Measurements from ENCODE around the gene CYP1A2. TPM values are rescaled to one million over a fixed set of nuclear protein-coding genes. Genes with fewer than 3 reads are reported as not detected.

CYP1A2 gene
- total RNA-seq, 1 experiment from 2014 or later = not detected

- no peaks in the 10 kb centered on the region for H3K9me3 Mint-ChIP-seq (ENCODE audit: unreplicated experiment)
Measured at GRCh38 chr15:74802862-74803447, 54.3 kb downstream of the CYP1A2 start.

GRCh38 chr15:74804935-74805334 lies 56.3 kb downstream of the CYP1A2 start:
- TF ChIP-seq CTCF (IDR thresholded peaks at IDR 0.05; ENCODE audit: unreplicated experiment) = no peak
- CTCF ChIA-PET = interaction anchor here (0.7 to 2.7 kb wide), 6 partner anchors 12 to 97 kb away, joined by 3 to 14 read pairs (median 3); no protein-coding TSS in a partner anchor
- peaks cover 25% of the 10 kb centered on the region for H3K4me1 Mint-ChIP-seq (ENCODE audit: insufficient read depth, unreplicated experiment)
- H3K27me3 Mint-ChIP-seq (ENCODE audit: insufficient read depth, unreplicated experiment) = no peaks in the 10 kb centered on the region
- no peak overlapping the region for H3K27ac Mint-ChIP-seq (ENCODE audit: low read depth, unreplicated experiment)
- intact Hi-C loops (cut with micrococcal nuclease) = no loop called here
- no TSS peak for BruUV-seq (replicated peaks)
- DNase-seq (ENCODE audit: unreplicated experiment) = no peak
- H3K36me3 Mint-ChIP-seq (ENCODE audit: insufficient read depth, unreplicated experiment) = peaks cover 34% of the 10 kb centered on the region
- no peak overlapping the region for H3K4me3 Mint-ChIP-seq (ENCODE audit: unreplicated experiment)
- POLR2A ChIA-PET = interaction anchor here (1.0 kb wide), 1 partner anchor 12 kb away, joined by 5 read pairs; no protein-coding TSS in a partner anchor
- H3K9me3 Mint-ChIP-seq (ENCODE audit: unreplicated experiment) = no peaks in the 10 kb centered on the region

More at GRCh38 chr15:74802862-74803447, 54.3 kb downstream of the CYP1A2 start:
- H3K4me1 Mint-ChIP-seq (ENCODE audit: insufficient read depth, unreplicated experiment) = peaks cover 11% of the 10 kb centered on the region
- no peak for DNase-seq (ENCODE audit: unreplicated experiment)
- intact Hi-C loops (cut with micrococcal nuclease) = no loop called here
- CTCF ChIA-PET = interaction anchor here (0.6 to 2.7 kb wide), 2 partner anchors 30 to 31 kb away, joined by 3 to 14 read pairs; no protein-coding TSS in a partner anchor
- no peak overlapping the region for H3K4me3 Mint-ChIP-seq (ENCODE audit: unreplicated experiment)
- H3K36me3 Mint-ChIP-seq (ENCODE audit: insufficient read depth, unreplicated experiment) = peaks cover 42% of the 10 kb centered on the region
- no peak overlapping the region for H3K27ac Mint-ChIP-seq (ENCODE audit: low read depth, unreplicated experiment)
- no peak for TF ChIP-seq CTCF (IDR thresholded peaks at IDR 0.05; ENCODE audit: unreplicated experiment)
- BruUV-seq (replicated peaks) = no TSS peak
- H3K27me3 Mint-ChIP-seq (ENCODE audit: insufficient read depth, unreplicated experiment) = no peaks in the 10 kb centered on the region
- POLR2A ChIA-PET = interaction anchor here (0.6 to 1.1 kb wide), 2 partner anchors 20 to 32 kb away, joined by 3 read pairs; no protein-coding TSS in a partner anchor

Small RNAs within 50 kb of the gene (microRNA-seq; reads per million reads assigned to microRNA genes)
- not detected for gene MIR4513

Other genes with a start within 250 kb of the CYP1A2 start
- 4.7 and 6.2 TPM in 2 replicates for gene ARID3B, start 207.6 kb upstream of the CYP1A2 start, total RNA-seq (2022)
- 57.8 and 62.8 TPM in 2 replicates for gene CLK3, start 133.0 kb upstream of the CYP1A2 start, total RNA-seq (2022)
- 42.8 and 53.3 TPM in 2 replicates for gene EDC3, start 52.8 kb upstream of the CYP1A2 start, total RNA-seq (2022)
- gene CYP1A1, start 23.3 kb upstream of the CYP1A2 start, total RNA-seq (2022) = not detected in 2 replicates
- gene CSK, start 33.2 kb downstream of the CYP1A2 start, total RNA-seq (2022) = 50.4 and 65.3 TPM in 2 replicates
- gene LMAN1L, start 64.0 kb downstream of the CYP1A2 start, total RNA-seq (2022) = 0.23 TPM in 1 of 2 replicates, not detected in the other
- gene CPLX3, start 77.8 kb downstream of the CYP1A2 start, total RNA-seq (2022) = not detected in 2 replicates
- gene ULK3, start 94.3 kb downstream of the CYP1A2 start, total RNA-seq (2022) = 27.6 and 31.3 TPM in 2 replicates
- 64.4 and 67.7 TPM in 2 replicates for gene SCAMP2, start 124.5 kb downstream of the CYP1A2 start, total RNA-seq (2022)
- 30.8 and 31.4 TPM in 2 replicates for gene MPI, start 141.2 kb downstream of the CYP1A2 start, total RNA-seq (2022)
- gene FAM219B, start 158.0 kb downstream of the CYP1A2 start, total RNA-seq (2022) = 62.9 and 68.4 TPM in 2 replicates
- 295 and 339 TPM in 2 replicates for gene COX5A, start 189.2 kb downstream of the CYP1A2 start, total RNA-seq (2022)
- 0.17 TPM in 1 of 2 replicates, not detected in the other for gene RPP25, start 207.9 kb downstream of the CYP1A2 start, total RNA-seq (2022)
- gene SCAMP5, start 246.7 kb downstream of the CYP1A2 start, total RNA-seq (2022) = 0.54 and 0.96 TPM in 2 replicates